Measurements from ENCODE around the gene HAPSTR1.
"Not testable (repeated sequence)": the region's sequence is repeated elsewhere in the genome, so short reads cannot be mapped to it uniquely, and the experiment has no call there.

Gene HAPSTR1, protein sequence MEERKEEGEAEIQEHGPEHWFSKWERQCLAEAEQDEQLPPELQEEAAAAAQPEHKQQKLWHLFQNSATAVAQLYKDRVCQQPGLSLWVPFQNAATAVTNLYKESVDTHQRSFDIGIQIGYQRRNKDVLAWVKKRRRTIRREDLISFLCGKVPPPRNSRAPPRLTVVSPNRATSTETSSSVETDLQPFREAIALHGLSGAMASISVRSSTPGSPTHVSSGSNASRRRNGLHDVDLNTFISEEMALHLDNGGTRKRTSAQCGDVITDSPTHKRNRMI

DNA sequence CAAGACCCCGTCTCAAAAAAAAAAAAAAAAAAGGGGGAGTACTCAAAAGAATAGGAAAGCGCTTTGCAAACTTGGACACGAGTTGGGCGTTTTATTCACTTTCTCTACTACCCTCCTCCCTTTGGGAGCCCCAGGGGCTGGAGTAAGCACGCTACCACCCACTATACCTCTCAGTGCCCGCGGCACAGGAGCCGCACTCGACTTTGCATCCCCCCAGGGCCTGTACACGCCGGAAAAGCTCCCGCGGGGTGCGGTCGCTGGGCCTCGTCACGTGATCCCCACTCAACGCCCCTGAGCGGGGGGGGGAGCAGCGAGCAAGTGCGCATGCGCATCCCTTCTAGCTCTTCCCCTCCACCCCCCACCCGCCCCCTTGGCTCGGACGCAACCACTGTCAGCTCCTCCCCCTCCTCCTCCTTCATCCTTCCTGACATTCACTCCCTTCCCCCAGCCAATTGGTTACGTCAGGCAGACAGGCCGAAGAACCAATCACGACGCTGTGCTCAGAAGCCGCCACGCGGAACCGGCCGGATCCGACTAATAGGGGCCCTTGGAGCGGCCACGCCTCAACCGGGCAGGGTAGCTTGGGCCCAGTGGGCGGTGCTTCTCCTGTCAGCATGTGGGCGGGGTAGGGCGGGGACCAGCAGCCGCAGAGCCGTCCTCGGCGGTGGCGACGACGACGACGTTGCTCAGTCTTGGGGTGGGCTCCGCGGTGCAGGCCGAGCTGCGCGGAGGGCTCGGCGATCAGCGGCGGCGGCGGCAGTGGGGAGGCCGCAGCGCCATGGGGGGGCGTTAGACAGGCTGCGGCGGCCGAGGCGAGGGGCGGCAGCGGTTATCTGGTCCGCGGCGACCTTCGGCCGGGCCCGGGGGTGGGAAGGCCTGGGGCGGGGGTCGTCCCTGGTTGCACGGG lies at the start of gene HAPSTR1:
HAPSTR1 (plus strand) TSS at position 685 of the 907 bp plus-strand sequence. CDS start 401 bp downstream, outside the sequence.
- TF ChIP-seq, protein P1, sequence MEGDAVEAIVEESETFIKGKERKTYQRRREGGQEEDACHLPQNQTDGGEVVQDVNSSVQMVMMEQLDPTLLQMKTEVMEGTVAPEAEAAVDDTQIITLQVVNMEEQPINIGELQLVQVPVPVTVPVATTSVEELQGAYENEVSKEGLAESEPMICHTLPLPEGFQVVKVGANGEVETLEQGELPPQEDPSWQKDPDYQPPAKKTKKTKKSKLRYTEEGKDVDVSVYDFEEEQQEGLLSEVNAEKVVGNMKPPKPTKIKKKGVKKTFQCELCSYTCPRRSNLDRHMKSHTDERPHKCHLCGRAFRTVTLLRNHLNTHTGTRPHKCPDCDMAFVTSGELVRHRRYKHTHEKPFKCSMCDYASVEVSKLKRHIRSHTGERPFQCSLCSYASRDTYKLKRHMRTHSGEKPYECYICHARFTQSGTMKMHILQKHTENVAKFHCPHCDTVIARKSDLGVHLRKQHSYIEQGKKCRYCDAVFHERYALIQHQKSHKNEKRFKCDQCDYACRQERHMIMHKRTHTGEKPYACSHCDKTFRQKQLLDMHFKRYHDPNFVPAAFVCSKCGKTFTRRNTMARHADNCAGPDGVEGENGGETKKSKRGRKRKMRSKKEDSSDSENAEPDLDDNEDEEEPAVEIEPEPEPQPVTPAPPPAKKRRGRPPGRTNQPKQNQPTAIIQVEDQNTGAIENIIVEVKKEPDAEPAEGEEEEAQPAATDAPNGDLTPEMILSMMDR (IDR thresholded peaks at IDR 0.05): no peak

DNA sequence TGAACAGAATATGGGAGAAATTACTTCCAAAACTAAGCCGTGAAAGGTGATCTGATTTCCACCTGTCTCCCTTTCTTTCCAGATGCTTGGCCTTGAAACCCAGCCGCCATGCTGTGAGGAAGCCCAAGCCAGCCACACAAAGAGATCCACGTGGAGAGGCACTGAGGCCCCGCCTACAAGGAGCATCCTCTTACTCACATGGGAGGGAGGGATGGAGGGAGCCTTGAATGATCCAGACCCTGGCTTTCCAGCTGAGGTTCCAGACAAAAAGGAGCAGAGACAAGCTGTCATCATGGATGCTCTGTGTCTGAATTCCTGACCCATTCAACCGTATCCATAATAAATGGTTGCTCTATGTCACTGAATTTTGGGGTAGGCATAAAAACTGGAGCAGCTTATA lies 48.9 kb upstream of the HAPSTR1 start:
- TF ChIP-seq, protein P1 (IDR thresholded peaks at IDR 0.05): no peak
- no peak overlapping the region for H3K4me3 ChIP-seq
- H3K27ac ChIP-seq: no peak overlapping the region

More for the DNA sequence above, at the start of gene HAPSTR1:
- Histone ChIP-seq H3K27ac (peak within 1 kb of the TSS; percentile 99 to 100), H3K4me3 (peak within 1 kb of the TSS; percentile 99)
- DNase-seq (ENCODE audit: low spot score): peak; percentile 100

DNA sequence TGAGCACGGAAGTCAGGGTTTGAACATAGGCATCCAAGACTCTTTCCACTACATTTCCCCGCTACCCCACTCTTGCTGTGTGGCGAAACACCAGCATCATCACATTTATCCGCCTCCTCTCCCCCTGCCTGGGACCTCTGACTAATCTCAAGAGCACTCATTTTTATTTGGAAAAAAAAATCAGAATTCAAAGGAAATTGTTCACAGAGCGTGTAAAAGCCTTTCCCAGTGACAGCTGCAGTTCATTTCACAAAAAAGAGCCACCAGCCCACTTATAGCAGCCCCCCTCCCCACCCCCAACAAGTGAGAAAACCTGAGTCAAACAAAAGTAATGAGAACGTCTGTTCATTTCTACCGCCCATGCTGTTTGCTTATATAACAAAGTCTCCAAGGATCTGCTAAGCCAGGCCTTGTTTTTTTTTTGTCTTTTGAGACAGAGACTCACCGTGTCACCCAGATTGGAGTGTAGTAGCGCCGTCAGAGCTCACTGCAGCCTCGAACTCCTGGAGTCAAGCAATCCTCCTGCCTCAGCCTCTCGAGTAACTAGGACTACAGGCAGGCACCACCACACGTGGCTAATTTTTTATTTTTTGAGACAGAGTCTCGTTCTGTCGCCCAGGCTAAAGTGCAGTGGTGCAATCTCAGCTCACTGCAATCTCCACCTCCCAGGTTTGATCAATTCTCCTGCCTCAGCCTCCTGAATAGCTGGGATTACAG lies 48.3 kb upstream of the HAPSTR1 start:
- no peak overlapping the region for H3K4me3 ChIP-seq
- no peak overlapping the region for H3K27ac ChIP-seq
- DNase-seq (ENCODE audit: low spot score): no peak
- TF ChIP-seq, protein P1 (IDR thresholded peaks at IDR 0.05): no peak

More for the DNA sequence above, 48.9 kb upstream of the HAPSTR1 start:
- no peak for DNase-seq (ENCODE audit: low spot score)

DNA sequence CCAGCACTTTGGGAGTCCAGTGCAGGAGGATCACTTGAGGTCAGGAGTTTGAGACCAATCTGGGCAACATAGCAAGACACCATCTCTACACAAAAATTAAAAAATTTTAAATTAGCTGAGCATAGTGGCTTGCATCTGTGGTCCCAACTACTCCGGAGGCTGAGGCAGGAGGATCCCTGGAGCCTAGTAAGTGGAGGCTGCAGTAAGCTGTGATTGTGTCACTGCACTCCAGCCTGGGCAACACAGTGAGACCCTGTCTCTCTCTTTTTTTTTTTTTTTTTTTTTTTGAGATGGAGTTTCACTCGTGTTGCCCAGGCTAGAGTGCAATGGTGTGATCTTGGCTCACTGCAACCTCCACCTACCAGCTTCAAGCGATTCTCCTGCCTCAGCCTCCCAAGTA lies 45.9 kb upstream of the HAPSTR1 start:
- H3K4me3 ChIP-seq; H3K27ac ChIP-seq; DNase-seq (ENCODE audit: low spot score): not testable (repeated sequence)

DNA sequence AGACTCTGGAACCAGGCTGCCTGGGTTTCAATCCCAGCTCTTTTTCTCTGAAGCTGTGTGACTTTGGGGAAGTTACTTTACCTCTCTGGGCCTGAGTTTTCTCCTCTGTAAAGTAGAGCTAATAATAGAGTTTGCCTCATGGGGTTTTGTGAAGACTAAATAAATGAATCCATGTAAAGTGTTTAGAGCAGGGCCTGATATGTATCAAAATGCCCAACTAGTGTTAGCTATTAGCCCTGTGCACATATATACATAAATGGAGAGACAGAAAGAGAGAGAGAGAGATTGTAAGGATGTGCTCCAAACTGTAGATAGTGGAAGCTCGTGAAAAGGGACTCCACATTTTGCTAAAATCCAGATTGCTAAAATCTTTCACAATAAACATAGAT lies 44.8 kb upstream of the HAPSTR1 start:
- TF ChIP-seq, protein P1 (IDR thresholded peaks at IDR 0.05): no peak
- Histone ChIP-seq H3K4me3 (no peak overlapping the region), H3K27ac (peak overlapping the region in 1 of 2 donors; percentile 77)
- DNase-seq (ENCODE audit: low spot score): no peak

DNA sequence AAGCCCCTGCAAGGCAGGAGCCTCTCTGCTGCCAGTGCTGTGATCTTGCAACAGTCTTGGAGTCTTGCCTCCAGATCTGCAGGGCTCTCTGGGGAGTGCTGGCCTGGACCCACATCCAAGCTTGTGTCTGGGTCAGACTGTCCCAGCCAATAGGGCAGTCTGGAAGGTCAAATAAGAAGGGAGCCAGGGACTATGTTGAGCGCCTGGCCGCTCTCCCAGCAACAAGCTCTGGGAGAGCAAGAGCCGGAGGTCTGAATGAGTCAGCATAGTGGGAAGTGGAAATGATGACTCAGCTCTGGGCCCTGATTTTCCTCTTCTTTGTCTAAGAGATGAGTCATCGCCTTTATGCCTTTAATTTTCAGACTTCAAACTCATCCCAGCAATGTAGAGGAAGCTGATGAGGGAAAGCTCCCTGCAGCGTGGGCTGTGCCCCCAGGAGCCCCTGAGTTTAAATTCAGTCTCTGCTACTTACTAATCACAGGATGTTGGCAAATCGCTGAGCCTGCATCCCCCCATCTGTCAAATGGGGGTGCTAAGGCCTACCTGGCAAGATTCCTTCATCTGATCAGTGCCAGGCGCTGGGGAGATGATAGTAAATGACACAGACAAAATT lies 43.6 kb upstream of the HAPSTR1 start:
- peak; percentile 96 for DNase-seq (ENCODE audit: low spot score)
- TF ChIP-seq, protein P1 (IDR thresholded peaks at IDR 0.05): no peak
- Histone ChIP-seq H3K4me3 (no peak overlapping the region), H3K27ac (peak overlapping the region; percentile 64 to 77)

DNA sequence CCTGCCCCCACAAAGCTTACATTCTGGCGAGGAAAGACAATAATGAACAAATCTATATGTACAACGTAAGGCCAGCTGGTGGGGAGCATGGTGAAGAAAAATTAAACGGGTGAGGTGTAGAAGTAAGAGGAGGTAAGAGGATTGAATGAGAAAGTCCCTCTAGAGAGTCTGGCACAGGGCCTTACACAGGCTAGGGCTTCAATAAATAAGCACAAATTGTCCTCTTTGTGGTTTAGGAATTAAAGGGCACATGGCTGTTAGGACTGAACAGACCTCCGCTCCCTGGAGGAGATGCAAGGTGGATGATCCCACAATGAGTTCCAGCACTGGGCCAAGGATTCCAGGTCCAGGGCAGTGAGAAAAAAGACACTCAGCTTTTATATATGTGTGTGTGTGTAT lies 43.1 kb upstream of the HAPSTR1 start:
- no peak for DNase-seq (ENCODE audit: low spot score)
- TF ChIP-seq, protein P1 (IDR thresholded peaks at IDR 0.05): no peak
- Histone ChIP-seq H3K4me3 (no peak overlapping the region), H3K27ac (peak overlapping the region; percentile 64 to 77)

Measured in coronary artery (tissue), 2 donors.